Hepatocyte (in vitro differentiated cells): ENCODE results near the gene IL1RL2. TPM values are rescaled to one million over a fixed set of nuclear protein-coding genes. Genes with fewer than 3 reads are reported as not detected.

Source experiments
- DNase-seq: peaks from one replicate; pipeline ENCODE4 v3.0.0-alpha.2; 2016; ENCODE audit warnings: low spot score
- H2AFZ ChIP-seq: fragments of 200-600 bp; sonication (generic); 2 replicates; pipeline ENCODE4 v1.6.0; 2016; ENCODE audit warnings: antibody characterized with exemption, mild to moderate bottlenecking
- H3K27ac ChIP-seq: fragments of 200-600 bp; sonication (generic); 2 replicates; pipeline ENCODE4 v1.5.1; 2016; ENCODE audit warnings: mild to moderate bottlenecking
- H3K27me3 ChIP-seq: fragments of 200-600 bp; sonication (generic); 2 replicates; pipeline ENCODE4 v1.6.1; 2016
- H3K36me3 ChIP-seq: fragments of 200-600 bp; sonication (generic); replicated peaks from 2 replicates; pipeline ENCODE4 v1.5.1; 2016; ENCODE audit warnings: low read depth; ENCODE audit not compliant: insufficient read depth
- H3K4me1 ChIP-seq: fragments of 200-600 bp; sonication (generic); 2 replicates; pipeline ENCODE4 v1.5.1; 2016; ENCODE audit warnings: mild to moderate bottlenecking, moderate library complexity; ENCODE audit not compliant: insufficient read depth
- H3K4me2 ChIP-seq: fragments of 200-600 bp; sonication (generic); 2 replicates; pipeline ENCODE4 v1.6.0; 2016
- H3K4me3 ChIP-seq: fragments of 200-600 bp; sonication (generic); 2 replicates; pipeline ENCODE4 v1.5.1; 2016; ENCODE audit warnings: mild to moderate bottlenecking
- H3K79me2 ChIP-seq: fragments of 200-600 bp; sonication (generic); 2 replicates; pipeline ENCODE4 v1.6.0; 2017; ENCODE audit warnings: mild to moderate bottlenecking
- H3K9me2 ChIP-seq: fragments of 200-600 bp; sonication (generic); replicated peaks from 2 replicates; pipeline ENCODE4 v1.6.0; 2017; ENCODE audit warnings: mild to moderate bottlenecking; ENCODE audit not compliant: insufficient read depth
- H3K9me3 ChIP-seq: fragments of 200-600 bp; sonication (generic); 2 replicates; pipeline ENCODE4 v1.5.1; 2016; ENCODE audit warnings: low read depth, mild to moderate bottlenecking
- H4K20me1 ChIP-seq: fragments of 200-600 bp; sonication (generic); 2 replicates; pipeline ENCODE4 v1.6.0; 2016; ENCODE audit warnings: mild to moderate bottlenecking; ENCODE audit not compliant: insufficient read depth, poor library complexity, severe bottlenecking
- CTCF ChIP-seq: fragments of 200-600 bp; sonication (generic); IDR thresholded peaks from 2 replicates; pipeline ENCODE4 v1.5.1; 2016; ENCODE audit warnings: antibody characterized with exemption, mild to moderate bottlenecking; ENCODE audit not compliant: poor library complexity
- EZH2 ChIP-seq: fragments of 200-600 bp; sonication (generic); IDR thresholded peaks from 2 replicates; pipeline ENCODE4 v1.6.1; 2016; ENCODE audit warnings: antibody characterized with exemption, mild to moderate bottlenecking, borderline replicate concordance
- EZH2phosphoT487 ChIP-seq: fragments of 200-600 bp; sonication (generic); IDR thresholded peaks from one replicate; pipeline ENCODE4 v1.6.1; 2018; ENCODE audit warnings: antibody characterized with exemption, mild to moderate bottlenecking, low read depth, moderate library complexity; ENCODE audit not compliant: unreplicated experiment, severe bottlenecking
- WGBS: methylation state at CpG from one replicate; pipeline ENCODE4 v1.1.6; 2016; ENCODE audit warnings: low lambda C conversion rate; ENCODE audit errors: missing lambda C conversion rate; 5-methylcytosine and 5-hydroxymethylcytosine counted together
- polyA plus RNA-seq: library from polyadenylated mRNA; unstranded; fragments of >200 nt; fragmentation: Nextera tagmentation; extraction: Ambion mirVana; gene quantifications from 2 replicates; pipeline ENCODE4 v1.2.1, GENCODE V29; 2016
- total RNA-seq: library from RNA; depleted of rRNA; stranded (reverse); fragments of >200 nt; gene quantifications from 2 replicates; pipeline ENCODE4 v1.2.3, GENCODE V29; 2014

IL1RL2 gene
- total and polyA plus RNA-seq, 2 experiments from 2014 or later: 1.3 TPM; not detected in 1

DNA sequence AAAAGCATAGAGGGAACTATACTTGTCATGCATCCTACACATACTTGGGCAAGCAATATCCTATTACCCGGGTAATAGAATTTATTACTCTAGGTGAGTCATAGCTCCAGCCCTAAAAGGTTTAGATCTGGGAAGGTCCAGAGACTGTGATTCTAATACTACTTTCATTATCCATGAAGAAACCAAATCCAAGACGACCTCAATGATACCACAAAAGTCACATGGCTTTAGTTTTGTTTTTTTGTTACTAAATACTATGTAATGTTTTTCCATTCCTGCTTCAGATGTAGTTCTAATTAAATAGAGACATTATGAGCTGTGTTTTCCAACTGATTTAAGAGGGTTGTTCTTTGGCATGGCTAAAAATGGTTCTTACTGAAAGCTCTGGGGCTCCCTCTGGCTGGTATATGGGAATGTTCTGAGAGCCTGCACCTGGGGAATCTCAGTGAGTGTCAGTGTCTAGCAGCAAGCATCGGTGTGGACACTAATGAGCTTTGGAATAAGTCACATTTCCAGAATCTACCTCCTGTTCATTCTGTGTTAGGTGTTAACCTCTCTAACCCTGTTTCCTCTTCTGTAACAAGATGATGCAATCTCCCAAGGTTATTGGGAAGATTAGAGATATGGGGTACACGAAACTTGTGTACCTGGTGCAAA lies 20.5 kb upstream of the IL1RL2 start:
- peak overlapping the region; percentile 49 for H3K27ac ChIP-seq
- H3K4me2 ChIP-seq: peak overlapping the region; percentile 18
- no peaks in the 10 kb centered on the region for H3K9me3 ChIP-seq
- WGBS: 51% methylated on average over 4 of the region's 4 CpGs
- H2AFZ ChIP-seq: no peak overlapping the region
- TF ChIP-seq CTCF (peak; percentile 58), EZH2 (no peak)
- no peaks in the 10 kb centered on the region for H3K36me3 ChIP-seq
- peaks cover 4% of the 10 kb centered on the region for H4K20me1 ChIP-seq
- peaks cover 38% of the 10 kb centered on the region for H3K79me2 ChIP-seq
- peak; percentile 76 for DNase-seq
- no peaks in the 10 kb centered on the region for H3K9me2 ChIP-seq
- H3K4me3 ChIP-seq: no peak overlapping the region
- no peaks in the 10 kb centered on the region for H3K27me3 ChIP-seq
- H3K4me1 ChIP-seq: no peaks in the 10 kb centered on the region

DNA sequence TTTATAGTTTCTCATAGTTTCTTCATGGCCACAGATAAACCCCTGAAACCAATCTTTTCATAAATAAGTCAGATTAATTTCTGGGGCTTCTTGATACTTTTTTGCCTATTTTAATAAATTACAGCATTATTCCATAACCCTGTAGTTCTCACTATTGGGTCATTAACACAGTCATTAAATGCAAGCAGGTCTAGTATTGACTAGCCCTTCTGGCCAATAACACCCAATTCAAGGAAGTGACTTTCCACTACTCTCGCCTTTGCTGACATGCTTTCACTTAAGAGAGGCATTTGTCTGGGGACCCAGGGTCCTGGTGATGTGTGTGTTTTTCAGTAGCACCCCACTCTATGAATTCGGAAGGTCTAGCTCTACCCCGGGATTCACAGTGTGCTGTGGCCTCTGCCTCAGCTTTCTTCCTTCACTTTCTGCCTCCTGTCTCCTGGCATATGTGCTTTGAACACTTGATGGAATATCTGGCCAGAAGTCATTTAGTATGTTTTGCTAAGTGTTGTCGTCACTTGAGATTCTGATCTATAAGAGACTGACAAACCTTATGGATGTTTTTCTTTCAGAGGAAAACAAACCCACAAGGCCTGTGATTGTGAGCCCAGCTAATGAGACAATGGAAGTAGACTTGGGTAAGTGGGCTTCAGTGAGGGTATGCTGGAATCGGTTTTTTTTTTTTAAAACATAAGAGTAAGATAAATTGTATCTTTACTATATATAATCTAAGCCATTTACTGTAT lies 18.6 kb upstream of the IL1RL2 start:
- whole genome bisulfite sequencing: 96% methylated on average over 5 of the region's 5 CpGs
- Histone ChIP-seq H3K4me1 (no peaks in the 10 kb centered on the region), H3K27ac (no peak overlapping the region), H3K79me2 (peaks cover 23% of the 10 kb centered on the region), H3K4me2 (no peak overlapping the region), H3K4me3 (no peak overlapping the region), H2AFZ (no peak overlapping the region), H3K9me3 (no peaks in the 10 kb centered on the region), H3K9me2 (no peaks in the 10 kb centered on the region), H3K27me3 (no peaks in the 10 kb centered on the region), H3K36me3 (no peaks in the 10 kb centered on the region), H4K20me1 (peaks cover 4% of the 10 kb centered on the region)
- DNase-seq: no peak
- TF ChIP-seq EZH2phosphoT487 (no peak), CTCF (no peak), EZH2 (no peak)

DNA sequence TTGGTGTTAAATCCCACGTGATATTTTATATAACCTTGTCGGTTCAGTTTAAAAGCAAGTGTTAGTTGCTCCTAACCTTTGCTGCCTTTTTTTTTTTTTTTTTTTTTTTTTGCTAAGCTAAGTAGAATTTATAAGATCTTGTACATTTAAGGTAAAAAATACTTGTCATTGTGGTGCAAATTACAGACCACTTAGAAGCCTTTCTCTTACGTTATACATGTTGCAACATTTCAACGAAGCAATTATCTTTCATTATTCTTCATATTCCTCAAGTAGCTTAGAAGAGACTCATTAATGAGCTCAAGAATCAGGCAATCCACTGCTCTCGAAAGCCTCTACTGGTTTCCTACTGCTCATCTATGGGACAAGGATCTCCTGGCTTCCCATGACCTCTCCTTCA lies 14.9 kb upstream of the IL1RL2 start:
- no peaks in the 10 kb centered on the region for H3K9me3 ChIP-seq
- TF ChIP-seq EZH2 (no peak), EZH2phosphoT487 (no peak), CTCF (no peak)
- no peaks in the 10 kb centered on the region for H3K4me1 ChIP-seq
- no peaks in the 10 kb centered on the region for H3K36me3 ChIP-seq
- no peak overlapping the region for H3K4me2 ChIP-seq
- no peak for DNase-seq
- H3K27me3 ChIP-seq: no peaks in the 10 kb centered on the region
- no peak overlapping the region for H3K27ac ChIP-seq
- no peaks in the 10 kb centered on the region for H3K79me2 ChIP-seq
- H2AFZ ChIP-seq: no peak overlapping the region
- H4K20me1 ChIP-seq: no peaks in the 10 kb centered on the region
- H3K9me2 ChIP-seq: no peaks in the 10 kb centered on the region
- WGBS: 95% methylated on average over 5 of the region's 5 CpGs
- no peak overlapping the region for H3K4me3 ChIP-seq
